ENCODE data around the gene TBXT. TPM values are rescaled to one million over a fixed set of nuclear protein-coding genes. Genes with fewer than 3 reads are reported as not detected.

TBXT gene
- total RNA-seq, 1 experiment from 2014 or later: 2,009 TPM

- DNase-seq (ENCODE audit: extremely low read depth, low read depth): no peak
Observed at GRCh38 chr6:166119116-166119911, 48.3 kb downstream of the TBXT start.

- DNase-seq (ENCODE audit: extremely low read depth, low read depth): no peak
Observed at GRCh38 chr6:166115609-166116008, 52.0 kb downstream of the TBXT start.

- DNase-seq (ENCODE audit: extremely low read depth, low read depth): peak; percentile 73
Observed at GRCh38 chr6:166112580-166112979, 55.1 kb downstream of the TBXT start.

- no peak for DNase-seq (ENCODE audit: extremely low read depth, low read depth)
Observed at GRCh38 chr6:166109608-166110007, 58.0 kb downstream of the TBXT start.

Small RNAs within 50 kb of the gene (small RNA-seq; reads per million reads assigned to genes)
- 0 reads per million in 2 experiments for gene RNU6-153P

Other genes with a start within 250 kb of the TBXT start
- 0.20 and 0.35 TPM in 2 replicates for gene PRR18, start 140.5 kb upstream of the TBXT start, total RNA-seq (2014; rRNA removed; shearing (Covaris generic))
- gene SFT2D1, start 174.7 kb upstream of the TBXT start, total RNA-seq (2014; rRNA removed; shearing (Covaris generic)): 42.2 and 50.7 TPM in 2 replicates
- gene MPC1, start 215.1 kb upstream of the TBXT start, total RNA-seq (2014; rRNA removed; shearing (Covaris generic)): 21.6 and 22.8 TPM in 2 replicates

All from NCI-H460 (cell line).